GM12801 (cell line): ENCODE data around the gene RAD51B.

Experiments
- CTCF ChIP-seq: IDR thresholded peaks from one replicate; pipeline ENCODE4 v1.5.1; 2011; ENCODE audit warnings: control low read depth; ENCODE audit not compliant: insufficient read length; ENCODE audit errors: extremely low read depth

RAD51B gene

GRCh38 chr14:68580671-68581070 lies 761.1 kb downstream of the RAD51B start:
- TF ChIP-seq CTCF: no peak

- TF ChIP-seq CTCF: no peak
Measured at GRCh38 chr14:68583548-68584280, 764.1 kb downstream of the RAD51B start.

GRCh38 chr14:68584786-68585185 lies 765.2 kb downstream of the RAD51B start:
- TF ChIP-seq CTCF: no peak

- TF ChIP-seq CTCF: no peak
Measured at GRCh38 chr14:68585690-68586089, 766.1 kb downstream of the RAD51B start.

- TF ChIP-seq CTCF: no peak
Measured at GRCh38 chr14:68586896-68587751, 767.5 kb downstream of the RAD51B start.

- no peak for TF ChIP-seq CTCF
Measured at GRCh38 chr14:68587931-68588330, 768.4 kb downstream of the RAD51B start.

GRCh38 chr14:68589447-68590200 lies 770.0 kb downstream of the RAD51B start:
- TF ChIP-seq CTCF: no peak
